WI38 (cell line): ENCODE results near the gene GPALPP1.
A peak's percentile ranks its signal among the peaks of the same experiment; 100 is the strongest.

Experiments used
- H3K4me3 ChIP-seq: 2 replicates; pipeline ENCODE4 v1.5.1; 2011; ENCODE audit warnings: low read depth, mild to moderate bottlenecking, control low read depth, low read length
- CTCF ChIP-seq: IDR thresholded peaks from 2 replicates; pipeline ENCODE4 v1.5.1; 2012; ENCODE audit warnings: low read depth, mild to moderate bottlenecking, control low read depth, low read length

The GPALPP1 gene

GRCh38 chr13:44967704-44968433 is 21.5 kb upstream of the GPALPP1 start:
- TF ChIP-seq CTCF, result no peak

GRCh38 chr13:44968434-44968815 is 20.9 kb upstream of the GPALPP1 start:
- no peak for TF ChIP-seq CTCF
- H3K4me3 ChIP-seq, result no peak overlapping the region

More at GRCh38 chr13:44967704-44968433, 21.5 kb upstream of the GPALPP1 start:
- H3K4me3 ChIP-seq, result no peak overlapping the region

GRCh38 chr13:44969551-44970484 is 19.5 kb upstream of the GPALPP1 start:
- no peak overlapping the region for H3K4me3 ChIP-seq

GRCh38 chr13:44971656-44972595 is 17.4 kb upstream of the GPALPP1 start:
- no peak overlapping the region for H3K4me3 ChIP-seq
- TF ChIP-seq CTCF, result no peak

More at GRCh38 chr13:44969551-44970484, 19.5 kb upstream of the GPALPP1 start:
- TF ChIP-seq CTCF, result peak; percentile 51; the same call in 1 of the 2 replicates

- H3K4me3 ChIP-seq, result no peak overlapping the region
- no peak for TF ChIP-seq CTCF
These were observed 16.3 kb upstream of the GPALPP1 start for GRCh38 chr13:44972956-44973581.

- TF ChIP-seq CTCF, result no peak
- H3K4me3 ChIP-seq, result no peak overlapping the region
These were observed 15.1 kb upstream of the GPALPP1 start for GRCh38 chr13:44974056-44974793.
